ENCODE data around the gene AJAP1. TPM values are rescaled to one million over a fixed set of nuclear protein-coding genes. Genes with fewer than 3 reads are reported as not detected.

The AJAP1 gene
- total RNA-seq, 1 experiment from 2014 or later = not detected

DNA sequence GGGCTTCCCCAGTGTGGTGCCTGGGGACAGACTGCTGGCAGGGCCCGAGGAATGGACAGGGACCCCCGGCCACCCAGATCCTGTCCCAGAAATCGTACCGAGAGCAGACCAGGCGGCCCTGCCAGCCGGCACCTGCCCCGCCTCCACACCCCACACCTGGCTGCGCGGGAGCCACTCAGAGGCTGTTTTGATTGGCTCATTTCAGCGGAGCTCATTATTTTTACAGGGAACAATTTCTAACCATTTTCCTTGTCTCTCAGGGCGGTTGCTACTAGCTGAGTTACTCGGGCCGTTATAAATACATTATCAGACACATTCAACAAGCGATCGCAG is 39.3 kb upstream of the AJAP1 start (continued):
- TF ChIP-seq SIN3A (IDR thresholded peaks at IDR 0.05; ENCODE audit: low read depth) = no peak

DNA sequence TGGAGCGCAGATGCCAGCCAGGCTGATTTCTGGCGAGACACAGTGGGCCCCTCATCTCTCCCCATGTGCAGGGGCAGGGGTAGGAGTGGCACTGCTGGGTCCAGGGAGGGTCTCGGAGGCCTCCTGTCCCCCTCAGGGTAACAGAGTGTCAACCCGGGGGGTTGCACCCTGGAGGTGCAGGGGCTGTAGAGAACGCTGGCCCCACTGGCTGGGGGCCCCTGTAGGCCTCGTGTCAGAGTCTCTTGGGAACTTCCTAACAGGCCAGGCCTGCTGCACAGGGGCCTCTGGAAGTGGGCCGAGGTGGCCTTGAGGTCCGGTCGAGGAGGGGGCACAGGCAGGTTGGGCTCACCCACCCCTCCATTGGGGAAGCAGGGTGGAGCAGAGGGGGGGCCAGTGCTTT is 38.9 kb upstream of the AJAP1 start:
- Histone ChIP-seq H3K9me2 (ENCODE audit: insufficient read depth) (no peaks in the 10 kb centered on the region), H3K36me3 (ENCODE audit: control insufficient read depth in 1 of 2, insufficient read depth in 2 of 2, low read length in 2 of 2) (no peaks in the 10 kb centered on the region), H3K9ac (ENCODE audit: low read length) (no peak overlapping the region), H3K4me1 (ENCODE audit: control insufficient read depth in 1 of 2, insufficient read depth in 2 of 2, low read length in 2 of 2) (no peaks in the 10 kb centered on the region), H3K4me2 (ENCODE audit: low read length) (no peak overlapping the region), H3K27ac (ENCODE audit: low read depth, low read length) (no peak overlapping the region), H3K4me3 (replicated peaks in 1 of 2; ENCODE audit: low read depth in 1 of 2, low read length in 2 of 2) (no peak overlapping the region), H3K79me2 (ENCODE audit: insufficient read depth, low read length) (no peaks in the 10 kb centered on the region), H4K20me1 (ENCODE audit: insufficient read depth) (no peaks in the 10 kb centered on the region), H3K27me3 (ENCODE audit: insufficient read depth, low read length) (no peaks in the 10 kb centered on the region), H2AFZ (ENCODE audit: low read depth, low read length, poor library complexity, severe bottlenecking) (no peak overlapping the region), H3K9me3 (ENCODE audit: control insufficient read depth in 1 of 2, insufficient read depth in 1 of 2, low read depth in 1 of 2, low read length in 2 of 2) (no peaks in the 10 kb centered on the region; a peak in 1 of 4 replicates)
- intact Hi-C loops (cut with micrococcal nuclease) = no loop called here
- CTCF ChIA-PET = no interaction called here
- POLR2A ChIA-PET = no interaction called here
- BruUV-seq (replicated peaks) = no TSS peak
- TF ChIP-seq ZNF274 (IDR thresholded peaks at IDR 0.05; ENCODE audit: low read depth, low read length) (no peak), POLR2AphosphoS5 (IDR thresholded peaks at IDR 0.05; ENCODE audit: low read depth, low read length) (no peak), RAD21 (IDR thresholded peaks at IDR 0.05; ENCODE audit: low read depth) (no peak), ELF1 (IDR thresholded peaks at IDR 0.05; ENCODE audit: borderline replicate concordance, low read depth) (no peak)
- RAD21 ChIA-PET (ENCODE audit: low non-redundant PET in 1 of 2, low total read pairs in 2 of 2, uncharacterized antibody in 2 of 2, unreplicated experiment in 2 of 2) = no interaction called here
- no peak for DNase-seq (ENCODE audit: low read depth, low spot score)
- no peak for ATAC-seq

DNA sequence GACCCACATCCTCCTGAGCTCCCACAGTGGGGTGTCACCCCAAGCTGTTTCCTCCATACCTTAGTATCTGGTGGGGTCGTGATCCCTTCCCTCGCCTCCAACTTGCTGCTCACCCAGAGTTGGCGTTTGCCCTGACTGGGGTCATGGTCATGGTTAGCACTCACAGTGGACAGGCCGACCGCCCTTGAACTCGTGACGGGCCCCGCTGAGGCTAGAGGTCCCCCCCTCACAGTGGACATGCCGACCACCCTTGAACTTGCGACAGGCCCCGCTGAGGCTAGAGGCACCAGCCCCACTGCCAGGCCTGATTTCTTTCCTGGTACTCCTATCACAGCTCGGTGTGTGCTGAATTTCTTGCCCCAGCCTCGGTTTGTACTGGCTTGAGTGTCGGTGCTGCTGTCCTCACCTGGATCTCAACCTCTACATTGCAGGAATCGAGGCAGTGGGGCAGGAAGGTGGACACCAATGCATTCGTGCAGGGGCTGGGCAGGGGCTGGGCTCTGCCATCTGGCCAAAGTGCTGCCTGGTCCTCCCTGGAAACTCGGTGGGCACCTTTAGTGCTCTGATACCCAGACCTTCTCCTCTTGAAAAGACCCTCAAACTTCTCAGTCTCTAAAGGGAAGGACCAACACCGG is 37.5 kb upstream of the AJAP1 start:
- H3K79me2 ChIP-seq (ENCODE audit: insufficient read depth, low read length) = no peaks in the 10 kb centered on the region
- no peak overlapping the region for H3K4me3 ChIP-seq (replicated peaks in 1 of 2; ENCODE audit: low read depth in 1 of 2, low read length in 2 of 2)
- no peak for TF ChIP-seq SP1 (IDR thresholded peaks at IDR 0.05; ENCODE audit: low read depth)
- no peak for TF ChIP-seq FOSL1 (IDR thresholded peaks at IDR 0.05; ENCODE audit: low read depth)
- TF ChIP-seq, protein P1, sequence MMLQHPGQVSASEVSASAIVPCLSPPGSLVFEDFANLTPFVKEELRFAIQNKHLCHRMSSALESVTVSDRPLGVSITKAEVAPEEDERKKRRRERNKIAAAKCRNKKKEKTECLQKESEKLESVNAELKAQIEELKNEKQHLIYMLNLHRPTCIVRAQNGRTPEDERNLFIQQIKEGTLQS (IDR thresholded peaks at IDR 0.05) = no peak
- no peak for TF ChIP-seq EZH2phosphoT487 (IDR thresholded peaks at IDR 0.05; ENCODE audit: borderline replicate concordance)
- TF ChIP-seq JUND (IDR thresholded peaks at IDR 0.05) = no peak
- no peak for TF ChIP-seq POLR2A (IDR thresholded peaks at IDR 0.05; ENCODE audit: borderline replicate concordance, extremely low read depth, insufficient read depth, insufficient read length)
- no peak for TF ChIP-seq TCF7L2 (IDR thresholded peaks at IDR 0.05; ENCODE audit: borderline replicate concordance, extremely low read depth, insufficient read depth, insufficient read length)
- TF ChIP-seq ELF1 (IDR thresholded peaks at IDR 0.05; ENCODE audit: borderline replicate concordance, low read depth) = no peak
- no peak for TF ChIP-seq CEBPB (IDR thresholded peaks at IDR 0.05; ENCODE audit: low read depth)
- no peak for TF ChIP-seq EGR1 (IDR thresholded peaks at IDR 0.05; ENCODE audit: low read depth)
- TF ChIP-seq, protein P2, sequence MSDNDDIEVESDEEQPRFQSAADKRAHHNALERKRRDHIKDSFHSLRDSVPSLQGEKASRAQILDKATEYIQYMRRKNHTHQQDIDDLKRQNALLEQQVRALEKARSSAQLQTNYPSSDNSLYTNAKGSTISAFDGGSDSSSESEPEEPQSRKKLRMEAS (IDR thresholded peaks at IDR 0.05) = no peak
- TF ChIP-seq, protein P3, sequence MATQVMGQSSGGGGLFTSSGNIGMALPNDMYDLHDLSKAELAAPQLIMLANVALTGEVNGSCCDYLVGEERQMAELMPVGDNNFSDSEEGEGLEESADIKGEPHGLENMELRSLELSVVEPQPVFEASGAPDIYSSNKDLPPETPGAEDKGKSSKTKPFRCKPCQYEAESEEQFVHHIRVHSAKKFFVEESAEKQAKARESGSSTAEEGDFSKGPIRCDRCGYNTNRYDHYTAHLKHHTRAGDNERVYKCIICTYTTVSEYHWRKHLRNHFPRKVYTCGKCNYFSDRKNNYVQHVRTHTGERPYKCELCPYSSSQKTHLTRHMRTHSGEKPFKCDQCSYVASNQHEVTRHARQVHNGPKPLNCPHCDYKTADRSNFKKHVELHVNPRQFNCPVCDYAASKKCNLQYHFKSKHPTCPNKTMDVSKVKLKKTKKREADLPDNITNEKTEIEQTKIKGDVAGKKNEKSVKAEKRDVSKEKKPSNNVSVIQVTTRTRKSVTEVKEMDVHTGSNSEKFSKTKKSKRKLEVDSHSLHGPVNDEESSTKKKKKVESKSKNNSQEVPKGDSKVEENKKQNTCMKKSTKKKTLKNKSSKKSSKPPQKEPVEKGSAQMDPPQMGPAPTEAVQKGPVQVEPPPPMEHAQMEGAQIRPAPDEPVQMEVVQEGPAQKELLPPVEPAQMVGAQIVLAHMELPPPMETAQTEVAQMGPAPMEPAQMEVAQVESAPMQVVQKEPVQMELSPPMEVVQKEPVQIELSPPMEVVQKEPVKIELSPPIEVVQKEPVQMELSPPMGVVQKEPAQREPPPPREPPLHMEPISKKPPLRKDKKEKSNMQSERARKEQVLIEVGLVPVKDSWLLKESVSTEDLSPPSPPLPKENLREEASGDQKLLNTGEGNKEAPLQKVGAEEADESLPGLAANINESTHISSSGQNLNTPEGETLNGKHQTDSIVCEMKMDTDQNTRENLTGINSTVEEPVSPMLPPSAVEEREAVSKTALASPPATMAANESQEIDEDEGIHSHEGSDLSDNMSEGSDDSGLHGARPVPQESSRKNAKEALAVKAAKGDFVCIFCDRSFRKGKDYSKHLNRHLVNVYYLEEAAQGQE (IDR thresholded peaks at IDR 0.05; ENCODE audit: low read depth) = no peak
- TF ChIP-seq RAD21 (IDR thresholded peaks at IDR 0.05; ENCODE audit: low read depth) = no peak
- BruUV-seq (replicated peaks) = no TSS peak
- ChIA-PET CTCF (no interaction called here), POLR2A (no interaction called here), RAD21 (ENCODE audit: low non-redundant PET in 1 of 2, low total read pairs in 2 of 2, uncharacterized antibody in 2 of 2, unreplicated experiment in 2 of 2) (no interaction called here)
- no peaks in the 10 kb centered on the region for H3K9me2 ChIP-seq (ENCODE audit: insufficient read depth)
- no peak overlapping the region for H2AFZ ChIP-seq (ENCODE audit: low read depth, low read length, poor library complexity, severe bottlenecking)
- no peaks in the 10 kb centered on the region for H3K4me1 ChIP-seq (ENCODE audit: control insufficient read depth in 1 of 2, insufficient read depth in 2 of 2, low read length in 2 of 2)
- H3K27me3 ChIP-seq (ENCODE audit: insufficient read depth, low read length) = no peaks in the 10 kb centered on the region
- H3K9ac ChIP-seq (ENCODE audit: low read length) = no peak overlapping the region
- H3K9me3 ChIP-seq (ENCODE audit: control insufficient read depth in 1 of 2, insufficient read depth in 1 of 2, low read depth in 1 of 2, low read length in 2 of 2) = no peaks in the 10 kb centered on the region
- no peaks in the 10 kb centered on the region for H3K36me3 ChIP-seq (ENCODE audit: control insufficient read depth in 1 of 2, insufficient read depth in 2 of 2, low read length in 2 of 2)
- no peak for DNase-seq (ENCODE audit: low read depth, low spot score)
- intact Hi-C loops (cut with micrococcal nuclease) = no loop called here
- no peaks in the 10 kb centered on the region for H4K20me1 ChIP-seq (ENCODE audit: insufficient read depth)
- H3K4me2 ChIP-seq (ENCODE audit: low read length) = no peak overlapping the region
- no peak for ATAC-seq
- no peak overlapping the region for H3K27ac ChIP-seq (ENCODE audit: low read depth, low read length)

Data from HCT116 (cell line).